Measurements from ENCODE around the gene TRIO. TPM values are rescaled to one million over a fixed set of nuclear protein-coding genes. Genes with fewer than 3 reads are reported as not detected.

The TRIO gene
- total and polyA plus RNA-seq, 2 of the 8 experiments (the other 6 are each of a cell fraction or from before 2014, with no cell fraction given): 35.1 to 69.1 TPM

DNA sequence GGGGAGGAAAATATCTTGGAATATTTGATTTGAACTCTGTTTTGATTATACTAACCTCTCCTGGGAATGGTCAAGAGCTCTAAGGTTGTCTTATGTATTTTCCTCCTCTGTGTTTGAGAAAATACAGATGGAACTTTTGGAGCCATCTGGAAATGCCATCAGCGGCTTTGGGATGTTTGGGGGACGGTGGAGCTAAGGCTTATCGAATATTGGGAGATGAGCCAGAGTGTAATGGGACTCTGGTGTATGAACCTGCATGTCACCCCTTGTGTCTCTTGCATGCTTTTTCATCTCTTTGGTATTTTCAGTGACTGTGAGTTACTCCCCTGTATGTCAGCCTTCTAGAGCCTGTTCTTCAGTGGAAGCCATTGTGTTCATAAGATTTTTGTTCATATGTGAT lies 258.5 kb downstream of the TRIO start:
- H4K8ac ChIP-seq (ENCODE audit: extremely low read depth, insufficient read depth, low read length): no peak overlapping the region
- H4K5ac ChIP-seq (ENCODE audit: insufficient read length, low read depth, low read length): no peak overlapping the region
- peaks cover 4 to 5% of the 10 kb centered on the region in 2 experiments for H4K20me1 ChIP-seq (replicated peaks in 1 of 2; ENCODE audit: control insufficient read depth in 1 of 2, insufficient read depth in 2 of 2, low read length in 2 of 2)
- no peak for DNase-seq (ENCODE audit: low read depth in 1 of 2, low spot score in 2 of 2)
- no peaks in the 10 kb centered on the region; a peak in 1 of 4 replicates for H3K79me2 ChIP-seq (ENCODE audit: control insufficient read depth in 1 of 2, insufficient read depth in 2 of 2, low read length in 2 of 2)
- H3K9ac ChIP-seq (replicated peaks in 1 of 4; ENCODE audit: extremely low read depth in 1 of 4, low read depth in 3 of 4, low read length in 3 of 4): no peak overlapping the region
- H3K4me3 ChIP-seq (ENCODE audit: extremely low read depth in 1 of 4, insufficient read depth in 2 of 4, low read depth in 3 of 4, low read length in 4 of 4): no peak overlapping the region
- no peak overlapping the region for H3K23ac ChIP-seq (ENCODE audit: insufficient read length)
- H2BK20ac ChIP-seq (ENCODE audit: low read length): no peak overlapping the region
- no peak overlapping the region for H2BK12ac ChIP-seq (ENCODE audit: low read depth, low read length)
- peaks cover 0 to 4% (median 1%) of the 10 kb centered on the region in 4 experiments; a peak in 2 of 7 replicates for H3K4me1 ChIP-seq (replicated peaks in 1 of 4; ENCODE audit: control insufficient read depth in 3 of 4, insufficient read depth in 4 of 4, low read length in 3 of 4)
- ChIA-PET POLR2A (ENCODE audit: partially characterized antibody) (no interaction called here), CTCF (ENCODE audit: partially characterized antibody) (interaction anchor here (0.5 to 5.0 kb wide), 8 partner anchors 11 to 248 kb away, joined by 3 to 35 read pairs (median 5); no protein-coding TSS in a partner anchor)
- no peak overlapping the region for H3K56ac ChIP-seq (replicated peaks; ENCODE audit: insufficient read length, low read depth, low read length)
- no peaks in the 10 kb centered on the region; the same call in none of the 2 replicates for H3K79me1 ChIP-seq (ENCODE audit: low read depth, low read length)
- no peak overlapping the region for H3K18ac ChIP-seq (ENCODE audit: extremely low read depth, low read length)
- no peak overlapping the region for H3K27ac ChIP-seq (ENCODE audit: low read depth, low read length)
- WGBS, 2 experiments (ENCODE audit: extremely low coverage in 1 of 2, insufficient coverage in 1 of 2, insufficient read length in 1 of 2, insufficient replicate concordance in 2 of 2, low coverage in 1 of 2, low lambda C conversion rate in 2 of 2, missing lambda C conversion rate in 1 of 2): 82% methylated on average over 3 of the region's 3 CpGs; no CpG with 5 or more reads in 1 of the 2 experiments
- no peak overlapping the region for H2BK15ac ChIP-seq (ENCODE audit: low read length)
- peaks cover 18% of the 10 kb centered on the region; the same call in 1 of the 2 replicates for H3K23me2 ChIP-seq (ENCODE audit: low read depth, low read length)
- H3K4ac ChIP-seq (replicated peaks; ENCODE audit: insufficient read length, low read depth, low read length): no peak overlapping the region
- H2AFZ ChIP-seq (ENCODE audit: low read length): no peak overlapping the region
- H3K36me3 ChIP-seq (ENCODE audit: control insufficient read depth in 2 of 4, insufficient read depth in 4 of 4, low read length in 3 of 4): peaks cover 5 to 34% (median 28%) of the 10 kb centered on the region in 4 experiments
- H4K91ac ChIP-seq (replicated peaks; ENCODE audit: insufficient read length, low read length): no peak overlapping the region
- H2BK120ac ChIP-seq (replicated peaks; ENCODE audit: low read depth, low read length): no peak overlapping the region
- H3K9me3 ChIP-seq (ENCODE audit: insufficient read depth in 2 of 2, low read depth in 1 of 2, low read length in 1 of 2): no peaks in the 10 kb centered on the region
- no peak overlapping the region for H2BK5ac ChIP-seq (ENCODE audit: low read depth, low read length)
- no peak overlapping the region for H2AK5ac ChIP-seq (ENCODE audit: low read depth, low read length)
- H3K14ac ChIP-seq (ENCODE audit: insufficient read length): no peak overlapping the region
- H3K27me3 ChIP-seq (replicated peaks in 1 of 4; ENCODE audit: control insufficient read depth in 3 of 4, extremely low read depth in 1 of 4, insufficient read depth in 3 of 4, low read length in 3 of 4): no peaks in the 10 kb centered on the region
- no peak overlapping the region for H3K4me2 ChIP-seq (ENCODE audit: insufficient read depth in 1 of 2, low read depth in 2 of 2, low read length in 2 of 2)
- no peak for FAIRE-seq
- TF ChIP-seq JUN (IDR thresholded peaks at IDR 0.05; ENCODE audit: low read depth, low read length) (no peak), KDM5A (IDR thresholded peaks at IDR 0.05; ENCODE audit: low read length) (no peak), RFX5 (IDR thresholded peaks at IDR 0.05; ENCODE audit: borderline replicate concordance, low read depth, low read length) (no peak), PHF8 (conservative IDR thresholded peaks at IDR 0.05; ENCODE audit: low read depth, low read length) (no peak), CHD1 (IDR thresholded peaks at IDR 0.05; ENCODE audit: low read depth, low read length) (no peak), CHD2 (IDR thresholded peaks at IDR 0.05; ENCODE audit: low read length) (no peak), RAD21 (IDR thresholded peaks at IDR 0.05 in 1 of 2, conservative IDR thresholded peaks at IDR 0.05 in 1 of 2; ENCODE audit: low read depth in 2 of 2, low read length in 2 of 2) (no peak), NANOG (IDR thresholded peaks at IDR 0.05; ENCODE audit: insufficient read depth, low read depth, low read length, poor library complexity, severe bottlenecking) (no peak), ZNF274 (IDR thresholded peaks at IDR 0.05; ENCODE audit: borderline replicate concordance, extremely low read depth, low read length) (no peak)
